DND-41 (cell line): Measurements from ENCODE around the gene SOX11.

Experiments used
- EZH2 ChIP-seq: IDR thresholded peaks from 3 replicates; pipeline ENCODE4 v1.6.1; 2012; ENCODE audit warnings: borderline replicate concordance, low read depth, mild to moderate bottlenecking, moderate library complexity, low read length, inconsistent platforms; ENCODE audit not compliant: severe bottlenecking
- TF ChIP-seq, protein P1 (sequence below): IDR thresholded peaks from 2 replicates; pipeline ENCODE4 v1.5.1; 2012; ENCODE audit warnings: borderline replicate concordance, low read length, moderate library complexity, mild to moderate bottlenecking; ENCODE audit not compliant: poor library complexity, severe bottlenecking; ENCODE audit errors: extremely low read depth

GRCh38 chr2:5674026-5674340 is 18.2 kb upstream of the SOX11 start:
- TF ChIP-seq EZH2, result no peak
- TF ChIP-seq, protein P1, sequence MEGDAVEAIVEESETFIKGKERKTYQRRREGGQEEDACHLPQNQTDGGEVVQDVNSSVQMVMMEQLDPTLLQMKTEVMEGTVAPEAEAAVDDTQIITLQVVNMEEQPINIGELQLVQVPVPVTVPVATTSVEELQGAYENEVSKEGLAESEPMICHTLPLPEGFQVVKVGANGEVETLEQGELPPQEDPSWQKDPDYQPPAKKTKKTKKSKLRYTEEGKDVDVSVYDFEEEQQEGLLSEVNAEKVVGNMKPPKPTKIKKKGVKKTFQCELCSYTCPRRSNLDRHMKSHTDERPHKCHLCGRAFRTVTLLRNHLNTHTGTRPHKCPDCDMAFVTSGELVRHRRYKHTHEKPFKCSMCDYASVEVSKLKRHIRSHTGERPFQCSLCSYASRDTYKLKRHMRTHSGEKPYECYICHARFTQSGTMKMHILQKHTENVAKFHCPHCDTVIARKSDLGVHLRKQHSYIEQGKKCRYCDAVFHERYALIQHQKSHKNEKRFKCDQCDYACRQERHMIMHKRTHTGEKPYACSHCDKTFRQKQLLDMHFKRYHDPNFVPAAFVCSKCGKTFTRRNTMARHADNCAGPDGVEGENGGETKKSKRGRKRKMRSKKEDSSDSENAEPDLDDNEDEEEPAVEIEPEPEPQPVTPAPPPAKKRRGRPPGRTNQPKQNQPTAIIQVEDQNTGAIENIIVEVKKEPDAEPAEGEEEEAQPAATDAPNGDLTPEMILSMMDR, result no peak
